Fibroblast of pulmonary artery (primary cell): Measurements from ENCODE around the gene VWA8.

Experiments used
- DNase-seq: peaks from one replicate; pipeline ENCODE4 v3.0.0-alpha.2; 2010; ENCODE audit warnings: low read depth
- H3K4me3 ChIP-seq: replicated peaks from 2 replicates; pipeline ENCODE4 v1.5.1; 2011; ENCODE audit warnings: low read depth, mild to moderate bottlenecking, control low read depth, low read length, moderate library complexity
- TF ChIP-seq, protein P1 (sequence below): IDR thresholded peaks from 2 replicates; pipeline ENCODE4 v1.5.1; 2011; ENCODE audit warnings: mild to moderate bottlenecking, control low read depth, low read length, inconsistent platforms; ENCODE audit errors: missing control alignments

The VWA8 gene

GRCh38 chr13:41944229-41944628 lies 16.7 kb downstream of the VWA8 start:
- peak; percentile 18 for DNase-seq

GRCh38 chr13:41942462-41943094 lies 18.3 kb downstream of the VWA8 start:
- peak; percentile 60 for DNase-seq
- no peak overlapping the region for H3K4me3 ChIP-seq
- TF ChIP-seq, protein P1, sequence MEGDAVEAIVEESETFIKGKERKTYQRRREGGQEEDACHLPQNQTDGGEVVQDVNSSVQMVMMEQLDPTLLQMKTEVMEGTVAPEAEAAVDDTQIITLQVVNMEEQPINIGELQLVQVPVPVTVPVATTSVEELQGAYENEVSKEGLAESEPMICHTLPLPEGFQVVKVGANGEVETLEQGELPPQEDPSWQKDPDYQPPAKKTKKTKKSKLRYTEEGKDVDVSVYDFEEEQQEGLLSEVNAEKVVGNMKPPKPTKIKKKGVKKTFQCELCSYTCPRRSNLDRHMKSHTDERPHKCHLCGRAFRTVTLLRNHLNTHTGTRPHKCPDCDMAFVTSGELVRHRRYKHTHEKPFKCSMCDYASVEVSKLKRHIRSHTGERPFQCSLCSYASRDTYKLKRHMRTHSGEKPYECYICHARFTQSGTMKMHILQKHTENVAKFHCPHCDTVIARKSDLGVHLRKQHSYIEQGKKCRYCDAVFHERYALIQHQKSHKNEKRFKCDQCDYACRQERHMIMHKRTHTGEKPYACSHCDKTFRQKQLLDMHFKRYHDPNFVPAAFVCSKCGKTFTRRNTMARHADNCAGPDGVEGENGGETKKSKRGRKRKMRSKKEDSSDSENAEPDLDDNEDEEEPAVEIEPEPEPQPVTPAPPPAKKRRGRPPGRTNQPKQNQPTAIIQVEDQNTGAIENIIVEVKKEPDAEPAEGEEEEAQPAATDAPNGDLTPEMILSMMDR, result peak; percentile 51

More at GRCh38 chr13:41944229-41944628, 16.7 kb downstream of the VWA8 start:
- H3K4me3 ChIP-seq, result no peak overlapping the region
- TF ChIP-seq, protein P1, result no peak

GRCh38 chr13:41941174-41941573 lies 19.7 kb downstream of the VWA8 start:
- H3K4me3 ChIP-seq, result no peak overlapping the region
- TF ChIP-seq, protein P1, result no peak
- DNase-seq, result peak; percentile 58

GRCh38 chr13:41939398-41939797 lies 21.5 kb downstream of the VWA8 start:
- H3K4me3 ChIP-seq, result no peak overlapping the region
- TF ChIP-seq, protein P1, result no peak
- DNase-seq, result no peak

DNA sequence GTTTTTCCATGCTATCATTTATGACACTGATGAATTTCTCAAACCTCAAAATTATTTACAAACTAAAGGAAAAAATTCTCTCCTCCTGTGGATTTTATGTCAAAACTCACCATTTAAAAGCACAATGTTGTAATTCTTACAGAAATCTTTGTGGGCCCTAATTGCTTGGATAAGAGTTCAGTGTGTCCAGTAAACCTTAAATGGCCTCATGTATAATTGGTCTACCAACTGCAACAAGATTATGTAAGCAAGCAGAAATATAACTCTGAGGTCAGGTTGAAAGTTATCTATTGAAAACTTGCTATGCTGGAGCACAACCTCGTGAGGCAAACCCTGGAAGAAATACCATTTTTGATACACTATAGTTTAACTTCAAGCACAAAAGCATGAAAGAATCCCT lies 22.0 kb downstream of the VWA8 start:
- no peak for DNase-seq
- TF ChIP-seq, protein P1, result no peak
- H3K4me3 ChIP-seq, result no peak overlapping the region

DNA sequence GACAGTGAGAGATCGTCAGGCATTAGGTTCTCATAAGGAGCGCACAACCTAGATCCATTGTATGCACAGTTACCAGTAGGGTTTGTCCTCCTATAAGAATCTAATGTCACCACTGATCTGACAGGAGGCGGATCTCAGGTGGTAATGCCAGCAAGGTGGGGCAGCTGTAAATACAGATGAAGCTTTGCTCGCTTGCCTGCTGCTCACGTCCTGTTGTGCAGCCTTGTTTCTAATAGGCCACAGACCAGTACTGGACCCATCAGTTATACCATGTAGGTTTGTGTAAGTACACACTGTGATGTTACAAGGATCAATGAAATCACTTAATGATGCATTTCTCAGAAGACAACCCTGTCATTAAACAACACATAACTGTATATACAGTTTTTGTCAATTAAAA lies 23.5 kb downstream of the VWA8 start:
- TF ChIP-seq, protein P1, result no peak
- H3K4me3 ChIP-seq, result no peak overlapping the region
- no peak for DNase-seq

- H3K4me3 ChIP-seq, result no peak overlapping the region
- TF ChIP-seq, protein P1, result no peak
- DNase-seq, result no peak
Measured at GRCh38 chr13:41935501-41935900, 25.4 kb downstream of the VWA8 start.
